ENCODE results near the gene PHRF1. TPM values are rescaled to one million over a fixed set of nuclear protein-coding genes. Genes with fewer than 3 reads are reported as not detected.

Gene PHRF1, protein sequence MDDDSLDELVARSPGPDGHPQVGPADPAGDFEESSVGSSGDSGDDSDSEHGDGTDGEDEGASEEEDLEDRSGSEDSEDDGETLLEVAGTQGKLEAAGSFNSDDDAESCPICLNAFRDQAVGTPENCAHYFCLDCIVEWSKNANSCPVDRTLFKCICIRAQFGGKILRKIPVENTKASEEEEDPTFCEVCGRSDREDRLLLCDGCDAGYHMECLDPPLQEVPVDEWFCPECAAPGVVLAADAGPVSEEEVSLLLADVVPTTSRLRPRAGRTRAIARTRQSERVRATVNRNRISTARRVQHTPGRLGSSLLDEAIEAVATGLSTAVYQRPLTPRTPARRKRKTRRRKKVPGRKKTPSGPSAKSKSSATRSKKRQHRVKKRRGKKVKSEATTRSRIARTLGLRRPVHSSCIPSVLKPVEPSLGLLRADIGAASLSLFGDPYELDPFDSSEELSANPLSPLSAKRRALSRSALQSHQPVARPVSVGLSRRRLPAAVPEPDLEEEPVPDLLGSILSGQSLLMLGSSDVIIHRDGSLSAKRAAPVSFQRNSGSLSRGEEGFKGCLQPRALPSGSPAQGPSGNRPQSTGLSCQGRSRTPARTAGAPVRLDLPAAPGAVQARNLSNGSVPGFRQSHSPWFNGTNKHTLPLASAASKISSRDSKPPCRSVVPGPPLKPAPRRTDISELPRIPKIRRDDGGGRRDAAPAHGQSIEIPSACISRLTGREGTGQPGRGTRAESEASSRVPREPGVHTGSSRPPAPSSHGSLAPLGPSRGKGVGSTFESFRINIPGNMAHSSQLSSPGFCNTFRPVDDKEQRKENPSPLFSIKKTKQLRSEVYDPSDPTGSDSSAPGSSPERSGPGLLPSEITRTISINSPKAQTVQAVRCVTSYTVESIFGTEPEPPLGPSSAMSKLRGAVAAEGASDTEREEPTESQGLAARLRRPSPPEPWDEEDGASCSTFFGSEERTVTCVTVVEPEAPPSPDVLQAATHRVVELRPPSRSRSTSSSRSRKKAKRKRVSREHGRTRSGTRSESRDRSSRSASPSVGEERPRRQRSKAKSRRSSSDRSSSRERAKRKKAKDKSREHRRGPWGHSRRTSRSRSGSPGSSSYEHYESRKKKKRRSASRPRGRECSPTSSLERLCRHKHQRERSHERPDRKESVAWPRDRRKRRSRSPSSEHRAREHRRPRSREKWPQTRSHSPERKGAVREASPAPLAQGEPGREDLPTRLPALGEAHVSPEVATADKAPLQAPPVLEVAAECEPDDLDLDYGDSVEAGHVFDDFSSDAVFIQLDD (N-terminal part only)
- total RNA-seq, result 33.1 and 38.7 TPM in 2 replicates

GRCh38 chr11:575996-576768 is at the start of gene PHRF1:
TSS of gene PHRF1 (plus strand) at chr11:576470. CDS start at chr11:581513, 5,043 bp downstream.

DNA sequence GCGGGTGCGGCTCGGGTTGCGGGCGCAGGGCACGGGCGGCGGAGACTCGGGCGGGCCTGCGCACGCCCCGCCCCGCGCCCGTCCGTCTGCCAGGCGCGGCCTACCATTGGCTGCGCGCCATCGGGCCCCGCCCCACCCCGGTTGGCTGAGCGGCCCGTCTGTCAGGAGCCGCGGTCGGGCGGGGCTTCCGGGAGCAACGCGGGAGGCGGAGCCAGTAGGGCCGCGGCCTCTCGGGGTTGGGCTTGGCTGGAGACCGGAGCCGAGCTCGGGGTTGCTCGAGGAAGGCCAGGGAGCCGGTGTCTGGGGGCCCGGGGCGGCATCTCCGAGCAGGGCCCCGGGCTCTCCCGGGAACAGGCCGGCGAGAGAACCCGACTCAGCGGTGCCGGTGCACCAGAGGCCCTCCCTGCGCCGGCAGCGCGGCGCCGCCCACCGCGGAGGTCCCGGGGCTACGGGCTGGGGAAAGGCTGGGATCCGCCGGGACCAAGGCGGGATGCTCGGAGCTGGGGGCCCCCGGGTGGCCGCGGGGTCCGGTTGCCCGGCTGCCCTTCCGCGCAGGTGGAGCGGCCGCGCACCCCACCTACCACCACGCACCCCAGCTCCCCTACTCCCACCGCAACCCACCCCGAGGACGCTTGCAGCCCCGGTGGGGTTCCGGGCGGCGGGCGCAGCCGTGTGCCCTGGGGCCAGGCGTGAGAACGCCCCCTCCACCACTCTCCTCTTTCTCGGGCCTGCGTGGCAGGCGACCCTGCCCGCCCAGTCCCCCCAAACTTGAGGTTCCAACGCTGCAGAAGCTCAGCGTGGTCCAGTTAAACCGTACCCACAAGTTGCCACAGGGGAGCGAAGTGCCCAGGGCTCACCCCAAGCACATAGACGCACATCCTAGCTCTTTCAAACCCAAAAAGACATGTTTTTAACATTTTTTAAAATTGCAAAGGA is 40.5 kb upstream of the PHRF1 start, which contains the start of gene HRAS:
TSS of gene HRAS (minus strand) at position 58 of the 936 bp plus-strand sequence.

DNA sequence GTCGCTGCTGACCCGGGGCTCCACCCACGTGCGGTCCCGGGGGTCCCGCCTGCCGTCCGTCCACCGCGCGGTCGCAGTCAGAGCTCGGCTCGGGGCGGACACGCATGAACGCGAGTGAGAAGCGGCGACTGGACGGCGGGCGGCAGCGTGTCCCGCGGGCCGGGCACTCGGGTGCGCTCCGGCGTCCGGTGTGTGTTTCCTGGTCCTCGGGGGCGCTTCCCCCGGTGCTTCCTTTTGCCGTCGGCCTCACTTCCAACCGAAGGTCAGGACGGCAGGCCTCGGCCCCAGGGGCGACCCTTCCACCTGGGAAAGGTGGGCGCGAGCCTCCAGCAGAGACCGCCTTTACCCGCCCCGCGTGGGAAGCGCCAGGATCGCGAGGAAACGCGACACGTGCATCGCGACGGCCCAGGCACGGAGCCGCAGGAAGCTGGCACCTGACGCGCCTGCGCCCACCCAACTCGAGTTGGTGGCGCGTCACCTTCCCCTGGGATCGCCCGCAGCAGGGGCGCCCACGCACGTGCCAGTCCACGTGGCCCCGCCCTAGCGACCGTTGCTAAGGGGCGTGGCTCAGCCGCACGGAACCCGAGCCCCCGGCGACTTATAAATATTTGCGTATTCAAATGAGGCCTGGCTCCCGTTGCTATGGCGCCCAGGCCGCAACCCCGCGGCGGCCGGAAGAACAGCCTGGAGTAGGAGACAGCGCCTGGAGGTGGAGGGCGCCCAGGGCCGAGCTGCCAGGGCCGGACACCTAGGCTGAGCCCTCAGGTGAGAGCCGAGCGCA is 39.2 kb upstream of the PHRF1 start, which contains the start of gene LRRC56:
TSS of gene LRRC56 (plus strand) at position 687 of the 781 bp plus-strand sequence. CDS start 3,158 bp downstream, outside the sequence.

DNA sequence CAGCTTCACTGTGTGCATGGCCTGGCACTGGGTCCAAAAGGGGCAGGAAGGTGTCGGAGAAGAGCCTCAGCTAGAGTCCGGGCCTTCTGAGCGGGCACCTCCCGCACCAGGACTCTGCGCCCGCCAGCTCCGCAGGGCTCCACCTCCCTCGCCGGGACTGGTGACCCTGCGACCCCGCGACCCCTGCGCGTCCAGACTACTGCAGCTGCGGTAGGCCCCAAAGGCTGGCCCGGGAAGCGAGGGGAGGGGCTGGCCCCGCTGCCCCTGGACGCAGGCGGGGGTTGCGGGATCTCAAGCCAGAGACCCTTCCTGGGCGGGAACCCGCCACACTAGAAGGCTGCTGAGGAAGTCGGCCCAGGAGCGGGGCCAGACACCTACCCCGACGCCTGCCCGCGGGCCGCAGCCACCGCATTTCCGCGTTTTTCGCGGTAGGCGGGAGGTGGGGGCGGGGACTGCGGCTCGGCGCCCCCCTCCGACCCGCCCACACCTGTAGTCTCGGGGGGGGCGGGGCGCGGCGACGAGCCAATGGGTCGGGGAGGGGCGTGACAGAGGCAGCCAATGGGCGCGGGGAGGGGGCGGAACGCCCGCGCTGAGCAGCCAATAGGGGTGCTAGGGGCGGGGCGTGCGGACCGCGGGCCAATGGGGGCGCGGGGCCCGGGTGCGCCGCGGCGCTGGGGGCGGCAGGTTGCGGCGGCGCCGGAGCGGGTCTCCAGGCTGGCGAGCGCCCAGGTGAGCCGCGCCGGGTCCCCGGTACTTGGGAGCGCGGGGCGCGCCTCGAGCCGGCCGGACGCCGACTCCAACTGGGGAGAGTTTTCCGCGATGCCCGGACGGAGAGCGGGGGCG is 15.7 kb upstream of the PHRF1 start, which contains the start of the genes LMNTD2 and RASSF7:
TSS of gene LMNTD2 (minus strand) at position 434 of the 843 bp plus-strand sequence. CDS start at position 412, 22 bp downstream.
TSS of gene RASSF7 (plus strand) at position 666 of the 843 bp plus-strand sequence. CDS start 799 bp downstream, outside the sequence.

DNA sequence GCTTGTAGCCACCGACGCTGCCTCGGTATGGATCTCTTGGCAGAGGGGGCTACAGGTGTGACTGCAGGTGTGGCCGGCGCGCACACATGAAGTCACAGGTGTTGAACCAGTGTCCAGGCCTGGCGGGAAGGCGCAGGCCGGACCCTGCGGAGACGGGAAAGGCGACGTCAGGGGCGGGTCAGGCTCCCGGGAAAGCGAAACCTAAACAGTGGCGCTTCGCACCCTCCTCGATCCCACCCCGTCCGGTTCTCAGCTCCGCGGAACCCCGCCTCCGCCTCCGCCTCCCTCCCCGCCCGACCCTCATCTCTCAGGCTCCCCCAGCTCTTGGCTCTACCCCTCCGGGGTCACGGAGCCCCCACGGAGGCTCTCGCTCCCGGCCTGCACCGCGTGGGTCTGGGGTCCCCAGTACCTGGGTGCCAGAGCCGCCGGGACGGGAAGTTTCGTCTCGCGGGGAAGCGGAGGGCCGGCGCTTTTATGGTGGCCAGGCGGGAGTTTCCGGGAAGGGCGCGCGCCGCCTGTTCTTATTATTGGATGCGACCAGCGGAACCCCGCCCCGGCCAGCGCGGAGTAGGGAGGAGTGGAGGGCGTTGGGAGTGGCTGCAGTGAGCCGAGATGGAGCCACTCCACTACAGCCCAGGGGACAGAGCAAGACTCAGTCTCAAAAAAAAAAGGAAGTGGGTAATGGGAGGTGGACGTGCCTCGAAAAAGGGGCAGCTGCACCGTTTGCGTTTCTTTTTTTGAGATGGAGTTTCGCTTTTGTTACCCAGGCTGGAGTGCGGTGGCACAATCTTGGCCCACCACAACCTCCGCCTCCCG is 39.4 kb downstream of the PHRF1 start, which contains the start of gene IRF7:
TSS of gene IRF7 (minus strand) at position 447 of the 816 bp plus-strand sequence. CDS start 586 bp downstream, outside the sequence.

DNA sequence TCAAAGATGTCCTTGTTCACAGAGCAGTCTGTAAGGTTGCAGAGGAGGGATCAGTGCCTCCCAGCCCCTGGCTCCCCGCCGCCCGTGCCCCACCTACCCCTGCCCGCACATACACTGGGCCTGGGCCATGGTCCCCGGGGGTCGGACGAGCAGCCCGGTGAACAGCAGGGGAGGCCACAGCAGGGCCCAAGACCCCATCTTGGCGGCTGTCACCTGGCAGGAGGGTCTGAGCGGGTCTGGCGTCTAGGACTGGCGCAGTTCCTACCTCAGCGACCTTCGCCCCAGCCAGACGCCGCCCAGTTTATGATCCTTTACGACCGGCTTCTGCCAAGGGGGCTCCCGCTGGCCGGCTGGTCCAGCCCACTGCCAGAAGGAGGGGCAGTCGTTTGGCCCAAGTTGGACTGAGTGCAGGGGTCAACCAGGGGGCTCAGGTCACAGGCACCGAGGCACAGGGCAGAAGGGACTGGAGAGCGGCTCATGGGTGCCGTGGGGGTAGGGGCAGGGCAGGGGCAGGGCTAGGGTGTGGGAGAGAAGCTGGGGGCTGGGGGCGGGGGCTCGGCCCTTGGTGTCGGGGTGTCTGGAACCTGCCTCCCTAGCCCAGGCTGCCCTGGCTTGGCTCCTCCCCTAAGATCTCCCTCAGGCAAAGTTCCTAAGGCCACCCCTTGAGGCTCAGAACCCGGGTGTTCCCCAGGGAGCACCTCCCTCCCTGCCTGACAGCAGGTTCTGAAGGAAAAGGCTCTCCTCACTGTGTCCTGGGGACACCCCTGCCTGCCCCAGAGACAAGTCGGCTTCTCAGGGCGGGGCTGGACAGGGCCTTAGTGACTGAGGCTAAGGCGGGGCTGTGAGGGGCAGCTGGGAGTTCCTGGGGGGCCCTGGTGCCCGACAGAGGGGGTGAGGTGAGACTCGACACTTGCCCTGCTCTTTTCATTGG is 48.7 kb downstream of the PHRF1 start, which contains the start of gene CDHR5:
TSS of gene CDHR5 (minus strand) at position 251 of the 931 bp plus-strand sequence. CDS start at position 198, 53 bp downstream.

GRCh38 chr11:626475-627307 is 50.4 kb downstream of the PHRF1 start, which contains the start of gene SCT:
TSS of gene SCT (minus strand) at chr11:627181. CDS start at chr11:627143, 38 bp downstream.

GRCh38 chr11:636511-637332 is 60.5 kb downstream of the PHRF1 start, which contains the start of gene DRD4:
TSS of gene DRD4 (plus strand) at chr11:637269. CDS start at chr11:637305, 36 bp downstream.

Other genes with a start within 250 kb of the PHRF1 start
- gene B4GALNT4, start 207.0 kb upstream of the PHRF1 start, total RNA-seq, result 1.00 and 1.8 TPM in 2 replicates
- 0.66 and 0.87 TPM in 2 replicates for gene PKP3, start 182.3 kb upstream of the PHRF1 start, total RNA-seq
- gene SIGIRR, start 161.5 kb upstream of the PHRF1 start, total RNA-seq, result 6.0 and 8.2 TPM in 2 replicates
- gene ANO9, start 134.5 kb upstream of the PHRF1 start, total RNA-seq, result not detected in 2 replicates
- 46.3 and 58.1 TPM in 2 replicates for gene PTDSS2, start 126.2 kb upstream of the PHRF1 start, total RNA-seq
- gene RNH1, start 69.2 kb upstream of the PHRF1 start, total RNA-seq, result 402 and 468 TPM in 2 replicates
- gene HRAS, start 40.9 kb upstream of the PHRF1 start, total RNA-seq, result 51.5 and 91.3 TPM in 2 replicates
- gene LRRC56, start 38.9 kb upstream of the PHRF1 start, total RNA-seq, result 0.62 and 0.77 TPM in 2 replicates
- gene LMNTD2, start 15.7 kb upstream of the PHRF1 start, total RNA-seq, result 0.11 and 0.62 TPM in 2 replicates
- 4.3 and 6.7 TPM in 2 replicates for gene RASSF7, start 15.5 kb upstream of the PHRF1 start, total RNA-seq
- 4.5 and 7.4 TPM in 2 replicates for gene IRF7, start 39.5 kb downstream of the PHRF1 start, total RNA-seq
- gene CDHR5, start 48.5 kb downstream of the PHRF1 start, total RNA-seq, result not detected in 2 replicates
- not detected in 2 replicates for gene SCT, start 50.7 kb downstream of the PHRF1 start, total RNA-seq
- gene DRD4, start 60.8 kb downstream of the PHRF1 start, total RNA-seq, result 0.11 TPM in 1 of 2 replicates, not detected in the other
- 19.9 and 31.0 TPM in 2 replicates for gene DEAF1, start 118.8 kb downstream of the PHRF1 start, total RNA-seq
- gene TMEM80, start 119.3 kb downstream of the PHRF1 start, total RNA-seq, result 9.9 and 10.5 TPM in 2 replicates
- gene EPS8L2, start 129.8 kb downstream of the PHRF1 start, total RNA-seq, result 28.1 and 39.4 TPM in 2 replicates
- 117 and 152 TPM in 2 replicates for gene TALDO1, start 171.0 kb downstream of the PHRF1 start, total RNA-seq
- 28.3 and 31.2 TPM in 2 replicates for gene GATD1, start 201.0 kb downstream of the PHRF1 start, total RNA-seq
- gene CEND1, start 213.6 kb downstream of the PHRF1 start, total RNA-seq, result 1.00 TPM in 2 replicates
- gene SLC25A22, start 221.8 kb downstream of the PHRF1 start, total RNA-seq, result 14.0 and 23.4 TPM in 2 replicates
- 11.0 and 11.4 TPM in 2 replicates for gene PIDD1, start 228.8 kb downstream of the PHRF1 start, total RNA-seq
- gene RPLP2, start 233.5 kb downstream of the PHRF1 start, total RNA-seq, result 143 and 152 TPM in 2 replicates
- gene PNPLA2, start 242.4 kb downstream of the PHRF1 start, total RNA-seq, result 19.1 and 24.9 TPM in 2 replicates